ENCODE data around the gene PP2D1.
A peak's percentile ranks its signal among the peaks of the same experiment; 100 is the strongest.

PP2D1 gene

GRCh38 chr3:19945969-19946831, 65.9 kb downstream of the PP2D1 start:
- TF ChIP-seq CTCF (IDR thresholded peaks at IDR 0.05; ENCODE audit: low read depth, low read length) = no peak
- no peaks in the 10 kb centered on the region for H3K9me3 ChIP-seq (ENCODE audit: severe bottlenecking)

GRCh38 chr3:19945534-19945933, 66.5 kb downstream of the PP2D1 start:
- Histone ChIP-seq H3K27me3 (ENCODE audit: insufficient read depth, low read depth, severe bottlenecking) (no peaks in the 10 kb centered on the region), H3K36me3 (peaks cover 10% of the 10 kb centered on the region), H3K9me3 (ENCODE audit: severe bottlenecking) (no peaks in the 10 kb centered on the region), H3K27ac (no peak overlapping the region), H3K4me3 (ENCODE audit: low read depth, low read length) (no peak overlapping the region)
- no peak for TF ChIP-seq CTCF (IDR thresholded peaks at IDR 0.05; ENCODE audit: low read depth, low read length)
- DNase-seq = no peak

More at GRCh38 chr3:19945969-19946831, 65.9 kb downstream of the PP2D1 start:
- peak overlapping the region; percentile 89 for H3K27ac ChIP-seq
- H3K4me3 ChIP-seq (ENCODE audit: low read depth, low read length) = peak overlapping the region; percentile 91
- no peak for DNase-seq
- no peaks in the 10 kb centered on the region for H3K27me3 ChIP-seq (ENCODE audit: insufficient read depth, low read depth, severe bottlenecking)
- H3K36me3 ChIP-seq = peaks cover 17% of the 10 kb centered on the region

GRCh38 chr3:19940643-19941042, 71.4 kb downstream of the PP2D1 start:
- Histone ChIP-seq H3K36me3 (no peaks in the 10 kb centered on the region), H3K27me3 (ENCODE audit: insufficient read depth, low read depth, severe bottlenecking) (no peaks in the 10 kb centered on the region), H3K9me3 (ENCODE audit: severe bottlenecking) (no peaks in the 10 kb centered on the region), H3K27ac (no peak overlapping the region), H3K4me3 (ENCODE audit: low read depth, low read length) (no peak overlapping the region)
- no peak for DNase-seq
- TF ChIP-seq CTCF (IDR thresholded peaks at IDR 0.05; ENCODE audit: low read depth, low read length) = no peak

GRCh38 chr3:19938295-19938627, 73.8 kb downstream of the PP2D1 start:
- DNase-seq = no peak
- TF ChIP-seq CTCF (IDR thresholded peaks at IDR 0.05; ENCODE audit: low read depth, low read length) = no peak
- Histone ChIP-seq H3K9me3 (ENCODE audit: severe bottlenecking) (no peaks in the 10 kb centered on the region), H3K36me3 (no peaks in the 10 kb centered on the region), H3K27me3 (ENCODE audit: insufficient read depth, low read depth, severe bottlenecking) (no peaks in the 10 kb centered on the region), H3K4me3 (ENCODE audit: low read depth, low read length) (no peak overlapping the region), H3K27ac (no peak overlapping the region)

GRCh38 chr3:19937459-19938294, 74.4 kb downstream of the PP2D1 start:
- no peaks in the 10 kb centered on the region for H3K27me3 ChIP-seq (ENCODE audit: insufficient read depth, low read depth, severe bottlenecking)
- H3K9me3 ChIP-seq (ENCODE audit: severe bottlenecking) = no peaks in the 10 kb centered on the region
- no peak for DNase-seq
- H3K36me3 ChIP-seq = no peaks in the 10 kb centered on the region
- H3K27ac ChIP-seq = no peak overlapping the region
- TF ChIP-seq CTCF (IDR thresholded peaks at IDR 0.05; ENCODE audit: low read depth, low read length) = no peak
- no peak overlapping the region for H3K4me3 ChIP-seq (ENCODE audit: low read depth, low read length)
